IPS-18a (cell line): ENCODE measurements around the gene FOXK2.
"Not testable (repeated sequence)": the region's sequence is repeated elsewhere in the genome, so short reads cannot be mapped to it uniquely, and the experiment has no call there.

ENCODE experiments used
- H3K27ac ChIP-seq: one replicate; pipeline ENCODE4 v1.5.1; 2013; ENCODE audit warnings: low read length
- H3K27me3 ChIP-seq: one replicate; pipeline ENCODE4 v1.6.1; 2013; ENCODE audit warnings: mild to moderate bottlenecking, low read length; ENCODE audit not compliant: control insufficient read depth, insufficient read depth
- H3K36me3 ChIP-seq: one replicate; pipeline ENCODE4 v1.6.1; 2013; ENCODE audit warnings: low read depth, low read length; ENCODE audit not compliant: control insufficient read depth
- H3K4me1 ChIP-seq: one replicate; pipeline ENCODE4 v1.6.1; 2013; ENCODE audit warnings: low read depth, low read length; ENCODE audit not compliant: control insufficient read depth
- H3K4me3 ChIP-seq: one replicate; pipeline ENCODE4 v1.5.1; 2013; ENCODE audit warnings: low read length
- H3K9ac ChIP-seq: one replicate; pipeline ENCODE4 v1.6.1; 2013; ENCODE audit warnings: mild to moderate bottlenecking, low read length, moderate library complexity
- H3K9me3 ChIP-seq: one replicate; pipeline ENCODE4 v1.6.1; 2013; ENCODE audit warnings: low read depth, low read length; ENCODE audit not compliant: control insufficient read depth

Gene FOXK2

GRCh38 chr17:82497483-82498405 lies 21.8 kb upstream of the FOXK2 start:
- no peaks in the 10 kb centered on the region for H3K36me3 ChIP-seq
- H3K27ac ChIP-seq = no peak overlapping the region
- H3K9me3 ChIP-seq = no peaks in the 10 kb centered on the region
- H3K27me3 ChIP-seq = peaks cover 35% of the 10 kb centered on the region
- H3K4me1 ChIP-seq = no peaks in the 10 kb centered on the region
- peak overlapping the region; percentile 53 for H3K4me3 ChIP-seq
- no peak overlapping the region for H3K9ac ChIP-seq

GRCh38 chr17:82502207-82502606 lies 17.3 kb upstream of the FOXK2 start:
- Histone ChIP-seq H3K4me1 (no peaks in the 10 kb centered on the region), H3K27ac (no peak overlapping the region)

GRCh38 chr17:82503094-82503727 lies 16.3 kb upstream of the FOXK2 start:
- Histone ChIP-seq H3K4me3 (no peak overlapping the region), H3K36me3 (no peaks in the 10 kb centered on the region), H3K27ac (no peak overlapping the region), H3K27me3 (peaks cover 11% of the 10 kb centered on the region), H3K4me1 (no peaks in the 10 kb centered on the region), H3K9me3 (no peaks in the 10 kb centered on the region), H3K9ac (no peak overlapping the region)

More at GRCh38 chr17:82502207-82502606, 17.3 kb upstream of the FOXK2 start:
- no peak overlapping the region for H3K4me3 ChIP-seq
- no peak overlapping the region for H3K9ac ChIP-seq
- no peaks in the 10 kb centered on the region for H3K36me3 ChIP-seq
- H3K27me3 ChIP-seq = peaks cover 20% of the 10 kb centered on the region
- H3K9me3 ChIP-seq = no peaks in the 10 kb centered on the region

GRCh38 chr17:82503728-82504308 lies 15.7 kb upstream of the FOXK2 start:
- H3K36me3 ChIP-seq = no peaks in the 10 kb centered on the region
- no peak overlapping the region for H3K4me3 ChIP-seq
- H3K9me3 ChIP-seq = no peaks in the 10 kb centered on the region
- peaks cover 5% of the 10 kb centered on the region for H3K27me3 ChIP-seq
- no peak overlapping the region for H3K9ac ChIP-seq
- no peak overlapping the region for H3K27ac ChIP-seq
- H3K4me1 ChIP-seq = no peaks in the 10 kb centered on the region

- Histone ChIP-seq H3K36me3 (no peaks in the 10 kb centered on the region), H3K9ac (no peak overlapping the region), H3K4me3 (no peak overlapping the region), H3K9me3 (no peaks in the 10 kb centered on the region), H3K27me3 (no peaks in the 10 kb centered on the region), H3K4me1 (no peaks in the 10 kb centered on the region), H3K27ac (no peak overlapping the region)
Observed at GRCh38 chr17:82505296-82505695, 14.2 kb upstream of the FOXK2 start.

GRCh38 chr17:82506402-82506801 lies 13.1 kb upstream of the FOXK2 start:
- not testable (repeated sequence) for H3K27me3 ChIP-seq, H3K9me3 ChIP-seq, H3K4me1 ChIP-seq, H3K27ac ChIP-seq, H3K9ac ChIP-seq, H3K36me3 ChIP-seq, H3K4me3 ChIP-seq

GRCh38 chr17:82507631-82508175 lies 11.8 kb upstream of the FOXK2 start:
- Histone ChIP-seq H3K4me1 (no peaks in the 10 kb centered on the region), H3K9me3 (no peaks in the 10 kb centered on the region), H3K4me3 (no peak overlapping the region), H3K9ac (no peak overlapping the region), H3K36me3 (no peaks in the 10 kb centered on the region), H3K27me3 (no peaks in the 10 kb centered on the region), H3K27ac (no peak overlapping the region)

GRCh38 chr17:82511642-82512041 lies 7.9 kb upstream of the FOXK2 start:
- not testable (repeated sequence) for H3K4me3 ChIP-seq, H3K36me3 ChIP-seq, H3K9me3 ChIP-seq, H3K27ac ChIP-seq, H3K27me3 ChIP-seq, H3K4me1 ChIP-seq, H3K9ac ChIP-seq

GRCh38 chr17:82513864-82514263 lies 5.7 kb upstream of the FOXK2 start:
- not testable (repeated sequence) for H3K4me3 ChIP-seq, H3K9ac ChIP-seq, H3K27ac ChIP-seq, H3K36me3 ChIP-seq, H3K27me3 ChIP-seq, H3K9me3 ChIP-seq, H3K4me1 ChIP-seq

- Histone ChIP-seq H3K36me3 (no peaks in the 10 kb centered on the region), H3K9me3 (no peaks in the 10 kb centered on the region), H3K4me3 (no peak overlapping the region), H3K27ac (no peak overlapping the region), H3K27me3 (no peaks in the 10 kb centered on the region), H3K4me1 (no peaks in the 10 kb centered on the region), H3K9ac (no peak overlapping the region)
Observed at GRCh38 chr17:82517230-82517865, 2.2 kb upstream of the FOXK2 start.
